HCT116 (cell line): ENCODE data around the gene MAMLD1.

Source experiments
- ATF3 ChIP-seq: IDR thresholded peaks from 2 replicates; pipeline ENCODE4 v1.6.1; 2012
- CTCF ChIP-seq, 3 experiments: fragments of 200-600 bp in 1 of 3; sonication (generic) in 1 of 3; IDR thresholded peaks in 2 of 3; conservative IDR thresholded peaks in 1 of 3; 2 replicates each; pipeline ENCODE4 v1.5.1; 2012 to 2017; ENCODE audit warnings: low read depth in 2 of 3, low read length in 2 of 3, antibody characterized with exemption in 1 of 3, borderline replicate concordance in 1 of 3, control low read depth in 1 of 3, mild to moderate bottlenecking in 1 of 3, mixed read lengths in 1 of 3, mixed run types in 1 of 3, moderate library complexity in 1 of 3; ENCODE audit not compliant: insufficient read depth in 1 of 3
- EZH2 ChIP-seq: fragments of 200-600 bp; sonication (generic); IDR thresholded peaks from 2 replicates; pipeline ENCODE4 v1.6.1; 2017; ENCODE audit warnings: antibody characterized with exemption, mixed run types
- EZH2phosphoT487 ChIP-seq: fragments of 200-600 bp; IDR thresholded peaks from 2 replicates; pipeline ENCODE4 v1.6.1; 2018; ENCODE audit warnings: antibody characterized with exemption, borderline replicate concordance
- MAX ChIP-seq: IDR thresholded peaks from 2 replicates; pipeline ENCODE4 v1.6.1; 2012
- POLR2A ChIP-seq: IDR thresholded peaks from 2 replicates; pipeline ENCODE4 v1.7.0; 2011; ENCODE audit warnings: borderline replicate concordance; ENCODE audit not compliant: insufficient read depth, insufficient read length; ENCODE audit errors: extremely low read depth
- POLR2AphosphoS5 ChIP-seq: IDR thresholded peaks from 2 replicates; pipeline ENCODE4 v1.6.1; 2011; ENCODE audit warnings: mild to moderate bottlenecking, low read depth, low read length, moderate library complexity
- REST ChIP-seq: IDR thresholded peaks from 2 replicates; pipeline ENCODE4 v1.6.1; 2012; ENCODE audit warnings: low read depth
- SP1 ChIP-seq: IDR thresholded peaks from 2 replicates; pipeline ENCODE4 v1.6.1; 2012; ENCODE audit warnings: low read depth
- TCF7L2 ChIP-seq: IDR thresholded peaks from 2 replicates; pipeline ENCODE4 v1.7.0; 2011; ENCODE audit warnings: borderline replicate concordance, inconsistent platforms; ENCODE audit not compliant: insufficient read depth, insufficient read length; ENCODE audit errors: extremely low read depth
- YY1 ChIP-seq: IDR thresholded peaks from 2 replicates; pipeline ENCODE4 v1.6.1; 2011; ENCODE audit warnings: low read length, low read depth, moderate library complexity, mild to moderate bottlenecking; ENCODE audit not compliant: insufficient replicate concordance; ENCODE audit errors: extremely low read depth
- ZBTB33 ChIP-seq: IDR thresholded peaks from 2 replicates; pipeline ENCODE4 v1.6.1; 2011; ENCODE audit warnings: mild to moderate bottlenecking, low read length, moderate library complexity; ENCODE audit not compliant: insufficient replicate concordance; ENCODE audit errors: extremely low read depth

GRCh38 chrX:150530821-150531220, 167.7 kb downstream of the MAMLD1 start:
- TF ChIP-seq YY1 (no peak), CTCF (IDR thresholded peaks at IDR 0.05 in 2 of 3, conservative IDR thresholded peaks at IDR 0.05 in 1 of 3; ENCODE audit: borderline replicate concordance in 1 of 3, insufficient read depth in 1 of 3, low read depth in 2 of 3, low read length in 2 of 3) (no peak), POLR2A (no peak), MAX (no peak), ATF3 (no peak), POLR2AphosphoS5 (no peak), TCF7L2 (no peak), ZBTB33 (no peak), REST (no peak), EZH2phosphoT487 (no peak), SP1 (no peak), EZH2 (no peak)
